AG08395 (cell line): ENCODE measurements around the gene DTNBP1.
"Not testable (repeated sequence)": the region's sequence is repeated elsewhere in the genome, so short reads cannot be mapped to it uniquely, and the experiment has no call there.

ENCODE experiments used
- DNase-seq: peaks from one replicate; pipeline ENCODE4 v3.0.0; 2012; ENCODE audit warnings: mixed read lengths, low spot score

DTNBP1 gene

DNA sequence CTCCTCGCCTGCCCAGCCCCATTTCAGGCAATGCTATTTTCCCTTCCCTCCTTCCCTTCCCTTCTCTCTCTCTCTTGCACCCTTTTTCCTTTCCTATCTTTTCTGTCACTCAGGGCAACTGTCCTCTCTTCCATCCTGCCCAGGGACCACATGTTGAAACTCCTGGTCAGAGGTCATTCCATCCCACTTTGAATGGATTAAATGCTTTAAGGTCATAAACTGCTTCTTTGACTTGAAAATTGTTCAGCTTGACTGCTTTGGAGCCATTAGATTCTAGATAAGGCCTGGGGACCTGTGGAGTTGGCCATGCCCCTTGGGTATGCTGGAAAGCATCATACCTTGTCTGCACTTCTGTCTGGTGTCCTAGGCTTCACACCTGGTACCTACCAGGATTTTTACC is 106.1 kb downstream of the DTNBP1 start:
- DNase-seq, result no peak

DNA sequence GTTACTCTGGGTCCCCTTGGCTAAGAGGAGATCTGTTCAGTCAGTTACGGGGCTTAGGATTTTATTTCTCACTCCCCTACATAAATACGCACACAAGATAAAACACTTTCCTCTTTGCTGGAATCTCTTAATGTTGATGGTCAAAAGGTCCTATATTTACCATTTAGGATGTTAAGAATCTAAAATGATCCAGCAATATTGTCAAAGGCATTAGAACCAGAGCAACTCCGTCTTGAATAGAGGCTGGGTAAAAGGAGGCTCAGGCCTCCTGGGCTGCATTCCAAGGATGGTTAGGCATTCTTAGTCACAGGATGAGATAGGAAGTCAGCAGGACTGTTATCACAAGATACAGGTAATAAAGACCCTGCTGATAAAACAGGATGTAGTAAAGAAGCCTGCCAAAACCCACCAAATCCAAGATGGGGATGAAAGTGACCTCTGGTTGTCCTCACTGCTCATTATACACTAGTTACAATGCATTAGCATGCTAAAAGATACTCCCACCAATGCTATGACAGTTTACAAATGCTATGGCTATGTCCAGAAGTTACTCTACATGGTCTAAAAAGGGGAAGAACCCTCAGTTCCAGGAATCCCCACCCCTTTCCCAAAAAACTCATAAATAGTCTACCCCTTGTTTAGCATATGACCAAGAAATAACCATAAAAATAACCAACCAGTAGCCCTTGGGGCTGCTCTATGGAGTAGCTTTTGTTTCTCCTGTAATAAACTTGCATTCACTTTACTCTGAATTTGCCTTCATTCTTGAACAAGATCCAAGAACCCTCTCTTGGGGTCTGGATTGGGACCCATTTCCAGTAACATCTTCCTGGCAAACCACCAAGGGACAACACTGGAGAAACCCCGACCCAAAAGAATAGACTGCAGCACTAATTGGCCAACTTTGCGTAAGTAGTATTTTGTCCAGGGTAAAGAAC is 107.5 kb downstream of the DTNBP1 start:
- no peak for DNase-seq

DNA sequence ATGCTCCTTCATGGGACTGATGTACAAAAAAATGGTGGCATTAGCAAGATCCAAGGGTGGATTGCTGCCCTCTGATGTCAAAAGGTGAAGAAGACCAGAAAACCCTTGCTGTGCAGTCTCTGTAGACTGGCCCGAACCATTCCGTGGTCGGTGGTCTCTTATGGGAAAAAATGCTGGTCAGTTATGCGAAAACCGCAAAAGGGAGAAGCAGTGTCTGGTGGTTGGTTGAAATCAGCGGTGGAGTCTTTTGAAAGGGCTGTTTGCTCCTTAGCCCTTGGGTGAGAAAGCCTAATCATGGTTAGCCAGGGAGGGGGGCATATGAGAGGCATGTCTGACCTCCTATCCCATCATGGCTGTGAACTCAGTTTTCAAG is 108.1 kb downstream of the DTNBP1 start:
- no peak for DNase-seq

DNA sequence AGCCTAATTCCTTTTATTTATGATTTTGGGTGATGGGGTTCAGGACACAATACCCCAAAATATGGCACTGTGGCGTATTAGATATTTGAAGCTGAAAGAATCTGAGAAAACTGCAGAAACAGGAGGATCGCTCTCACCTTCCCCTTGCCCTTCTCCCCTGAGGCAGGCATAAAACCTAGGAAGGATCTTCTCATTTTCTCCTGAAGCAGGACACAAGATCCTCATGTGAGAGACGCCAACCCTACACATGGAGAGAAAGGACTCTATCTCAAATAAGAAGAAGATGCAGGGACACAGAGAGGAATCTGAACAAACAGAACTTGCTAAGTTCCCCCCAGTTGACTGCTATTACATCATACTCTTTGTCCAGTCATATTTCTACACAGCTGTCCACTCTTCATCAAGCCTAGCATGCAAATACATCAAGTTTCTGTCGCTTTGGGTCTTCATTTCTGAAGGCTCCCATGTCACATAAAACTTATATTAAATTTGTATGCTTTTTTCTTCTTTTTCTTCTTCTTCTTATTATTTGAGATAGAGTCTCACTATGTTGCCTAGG is 109.0 kb downstream of the DTNBP1 start:
- no peak for DNase-seq

DNA sequence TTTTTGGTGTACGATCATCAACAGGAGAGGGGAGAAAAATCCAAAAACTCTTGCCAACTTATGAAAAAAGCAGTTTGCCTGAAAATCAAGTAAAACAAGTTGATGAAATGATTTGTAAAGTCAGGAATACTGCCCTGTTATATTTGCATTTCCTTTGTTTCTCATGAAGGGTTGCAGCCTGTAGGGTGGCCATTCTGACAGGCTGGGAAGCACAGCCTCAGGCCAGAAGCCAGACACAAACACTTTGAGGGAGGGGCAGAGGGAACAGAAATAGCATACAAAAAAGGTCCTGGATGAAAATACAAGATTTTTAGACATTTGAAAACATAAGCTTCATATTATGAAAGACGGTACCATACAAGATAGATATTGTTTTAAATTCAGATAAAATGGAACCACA is 109.8 kb downstream of the DTNBP1 start:
- DNase-seq, result no peak

DNA sequence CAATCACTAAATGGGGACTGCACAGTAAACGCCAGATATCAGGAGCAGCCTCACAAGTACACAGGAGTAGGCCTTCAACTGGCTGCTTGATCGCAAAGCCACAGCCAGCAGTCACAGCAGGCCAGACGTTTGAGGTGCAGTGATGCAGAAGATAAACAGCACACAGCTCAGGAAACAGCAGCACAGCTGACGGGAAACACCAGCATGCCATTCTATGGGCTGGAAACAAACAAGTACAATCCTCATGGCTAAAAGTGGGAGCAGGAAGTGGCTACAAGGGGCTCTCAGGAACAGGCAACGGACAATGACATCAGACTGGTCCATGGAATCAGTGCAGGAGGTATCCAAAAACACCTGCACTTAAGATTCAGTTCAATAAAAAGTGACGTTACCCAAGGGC is 111.0 kb downstream of the DTNBP1 start:
- DNase-seq, result no peak

DNA sequence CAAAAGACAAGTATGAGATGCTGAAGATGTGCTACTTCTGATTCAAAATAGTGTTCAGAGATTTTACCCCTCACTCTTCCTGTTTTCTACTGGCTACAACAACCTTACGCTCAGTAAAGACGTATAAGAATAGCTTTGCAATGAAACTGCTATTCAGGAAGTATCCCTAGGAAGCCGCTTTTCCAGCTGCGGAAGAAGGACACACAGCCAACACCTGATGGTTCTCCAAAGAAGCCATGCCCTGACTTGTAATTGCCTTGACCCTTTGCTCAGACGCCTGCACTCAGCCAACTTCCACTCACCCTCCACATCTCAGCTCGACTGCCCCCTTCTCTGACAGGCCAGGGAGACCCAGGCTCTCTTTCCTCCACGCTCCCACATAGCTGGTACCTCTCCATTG is 111.6 kb downstream of the DTNBP1 start:
- DNase-seq, result no peak

DNA sequence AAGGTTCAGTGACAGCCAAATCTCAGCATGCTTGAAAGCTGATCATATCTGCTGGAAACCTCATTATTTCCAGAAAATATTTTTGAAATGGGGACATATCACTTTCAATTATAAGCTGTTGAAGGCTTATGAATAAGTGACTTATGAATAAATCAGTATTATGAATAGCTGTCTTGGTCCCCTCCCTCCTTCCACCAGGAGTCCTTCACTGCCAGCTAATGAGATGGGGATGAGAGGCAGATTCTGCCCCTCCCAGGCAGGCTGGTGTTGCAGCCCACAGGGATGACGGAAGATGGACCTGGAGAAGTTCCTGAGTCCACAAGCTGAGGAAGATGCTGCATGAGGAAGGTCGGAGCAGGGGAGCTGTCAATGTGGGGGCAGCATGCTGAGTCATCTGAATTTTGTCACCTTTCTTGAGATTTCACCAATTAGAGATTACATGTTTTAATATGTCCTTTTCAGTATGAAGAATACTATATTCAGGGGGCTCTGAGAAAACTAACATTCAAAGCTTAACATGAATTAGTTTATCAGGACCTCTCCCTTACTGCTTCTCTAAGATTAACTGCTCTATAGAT is 112.2 kb downstream of the DTNBP1 start:
- DNase-seq, result no peak

DNA sequence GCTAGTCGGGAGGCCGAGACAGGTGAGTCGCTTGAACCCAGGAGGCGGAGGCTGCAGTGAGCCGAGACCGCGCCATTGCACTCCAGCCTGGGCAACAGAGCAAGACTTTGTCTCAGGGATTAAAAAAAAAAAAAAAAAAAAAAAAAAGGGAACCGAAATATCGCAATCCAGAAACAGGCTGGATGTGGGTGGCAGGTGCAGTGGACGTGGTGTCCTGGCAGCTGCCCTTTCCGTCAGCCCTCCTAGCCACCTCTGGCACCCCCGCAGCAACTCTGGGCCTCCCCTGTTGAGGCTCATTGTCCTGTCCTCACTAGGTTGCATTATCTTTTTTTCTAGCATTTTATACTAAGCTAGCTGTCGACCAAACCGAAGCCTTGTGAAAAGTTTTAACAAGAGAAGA is 113.5 kb downstream of the DTNBP1 start:
- no peak for DNase-seq

DNA sequence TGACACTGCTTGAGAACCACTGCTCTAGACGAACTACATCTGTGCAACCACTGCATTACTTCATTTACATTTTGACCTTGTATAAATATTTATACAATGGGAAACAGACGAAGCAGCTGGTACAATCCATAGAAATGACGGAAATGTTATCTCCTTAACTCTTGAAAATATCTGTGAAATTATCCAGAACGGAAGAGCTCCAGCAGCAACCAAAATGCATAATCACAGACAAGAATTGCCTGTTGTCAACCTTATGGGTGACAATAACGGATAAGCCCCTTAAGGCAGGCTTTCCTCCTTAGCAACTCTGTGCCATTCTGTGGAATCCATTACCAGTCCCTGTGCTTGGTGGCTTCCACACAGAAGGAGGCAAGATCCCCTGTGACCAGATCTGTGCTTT is 115.4 kb downstream of the DTNBP1 start:
- DNase-seq, result no peak

DNA sequence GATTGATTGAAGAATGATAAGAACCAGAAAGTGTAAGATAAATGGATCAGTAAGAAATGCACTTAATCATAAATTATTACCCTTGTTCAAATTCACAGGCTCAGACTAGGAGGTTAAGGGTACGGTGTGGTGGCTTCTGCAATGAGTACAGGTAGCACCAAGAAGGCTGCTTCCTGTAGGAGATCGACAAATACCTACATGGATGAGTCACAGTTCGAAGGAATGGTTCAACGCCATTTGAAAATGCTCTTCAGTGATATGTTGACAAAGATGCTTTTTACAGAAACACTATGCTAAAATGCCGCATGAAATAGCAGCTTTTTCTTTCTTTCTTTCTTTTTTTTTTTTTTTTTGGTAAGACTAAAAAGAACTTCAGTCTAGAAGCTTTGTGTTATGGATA is 116.2 kb downstream of the DTNBP1 start:
- no peak for DNase-seq

DNA sequence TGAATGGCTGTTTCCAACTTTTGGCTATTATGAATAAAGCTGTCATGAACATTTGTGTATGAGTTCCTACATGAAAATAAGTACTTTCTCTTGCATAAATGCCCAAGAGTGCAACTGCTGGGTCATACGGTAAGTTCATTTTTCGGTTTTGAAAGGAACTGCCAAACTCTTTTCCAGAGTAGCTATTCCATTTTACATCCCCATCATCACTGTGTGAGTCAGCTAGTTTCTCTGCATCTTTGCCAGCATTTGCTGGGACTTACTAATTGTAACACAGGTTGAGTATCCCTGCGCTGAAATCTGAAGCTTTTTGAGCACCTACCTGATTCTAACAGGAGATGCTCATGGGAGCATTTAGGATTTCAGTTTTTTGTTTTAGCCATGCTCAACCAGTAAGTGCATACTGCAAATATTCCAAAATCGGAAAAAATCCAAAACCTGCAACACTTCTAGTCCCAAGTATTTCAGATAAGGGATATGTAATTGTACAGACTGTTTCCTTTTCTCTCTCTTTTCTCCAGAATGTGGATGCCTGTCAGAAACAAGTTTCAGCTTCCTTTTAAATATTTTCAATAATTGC is 118.4 kb downstream of the DTNBP1 start:
- no peak for DNase-seq

DNA sequence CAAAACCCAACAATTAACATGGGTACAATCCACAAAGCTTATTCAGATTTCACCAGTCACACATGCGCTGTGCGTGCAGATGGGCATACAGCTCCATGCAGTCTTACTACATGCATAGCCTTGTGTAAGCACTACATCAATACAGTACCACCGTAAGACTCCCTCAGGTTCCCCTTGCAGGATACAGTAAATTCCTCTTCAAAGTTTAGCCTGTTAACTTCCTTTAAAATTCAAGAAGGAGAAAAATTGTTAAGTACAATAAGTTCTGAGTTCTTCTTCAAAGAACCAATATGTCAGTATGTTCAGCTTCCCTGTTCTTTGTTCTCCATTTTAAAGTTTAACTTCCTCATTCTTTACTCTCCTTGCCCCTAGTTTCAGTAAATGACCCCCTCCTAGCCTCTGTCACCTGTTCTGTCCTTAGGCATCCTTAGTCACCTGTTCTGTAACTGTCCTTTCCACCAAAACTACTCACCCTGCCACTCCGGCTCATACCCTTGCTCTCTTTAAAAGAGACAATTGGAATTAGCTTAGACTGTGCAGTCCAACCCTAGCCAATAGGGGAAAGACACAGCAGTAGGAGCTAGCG is 119.4 kb downstream of the DTNBP1 start:
- DNase-seq, result not testable (repeated sequence)

DNA sequence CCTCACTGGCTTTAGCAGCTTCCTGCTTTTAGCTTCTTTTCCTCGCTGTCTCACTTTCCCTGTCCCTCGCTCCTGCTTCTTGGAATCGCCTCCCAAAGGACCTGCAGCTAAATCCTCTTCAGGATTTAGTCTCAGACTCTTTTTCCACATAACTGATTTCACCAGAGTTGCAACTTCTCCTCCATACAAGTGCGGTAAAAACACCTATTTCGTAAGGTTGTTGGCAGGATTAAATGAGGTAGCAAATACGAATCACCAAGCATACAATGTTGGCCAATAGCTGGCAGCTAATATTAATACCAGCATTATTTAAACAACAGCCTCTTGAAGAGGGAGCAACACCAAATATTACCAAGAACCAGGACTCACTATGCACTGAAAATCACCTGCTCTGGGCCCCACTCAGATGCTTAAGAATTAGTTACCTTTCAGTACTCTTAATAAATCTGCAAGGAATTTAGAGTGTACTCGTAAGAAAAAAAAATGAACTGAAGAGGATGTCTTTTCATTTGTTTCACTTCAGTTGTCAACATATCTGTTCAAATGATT is 123.0 kb downstream of the DTNBP1 start:
- DNase-seq, result no peak

DNA sequence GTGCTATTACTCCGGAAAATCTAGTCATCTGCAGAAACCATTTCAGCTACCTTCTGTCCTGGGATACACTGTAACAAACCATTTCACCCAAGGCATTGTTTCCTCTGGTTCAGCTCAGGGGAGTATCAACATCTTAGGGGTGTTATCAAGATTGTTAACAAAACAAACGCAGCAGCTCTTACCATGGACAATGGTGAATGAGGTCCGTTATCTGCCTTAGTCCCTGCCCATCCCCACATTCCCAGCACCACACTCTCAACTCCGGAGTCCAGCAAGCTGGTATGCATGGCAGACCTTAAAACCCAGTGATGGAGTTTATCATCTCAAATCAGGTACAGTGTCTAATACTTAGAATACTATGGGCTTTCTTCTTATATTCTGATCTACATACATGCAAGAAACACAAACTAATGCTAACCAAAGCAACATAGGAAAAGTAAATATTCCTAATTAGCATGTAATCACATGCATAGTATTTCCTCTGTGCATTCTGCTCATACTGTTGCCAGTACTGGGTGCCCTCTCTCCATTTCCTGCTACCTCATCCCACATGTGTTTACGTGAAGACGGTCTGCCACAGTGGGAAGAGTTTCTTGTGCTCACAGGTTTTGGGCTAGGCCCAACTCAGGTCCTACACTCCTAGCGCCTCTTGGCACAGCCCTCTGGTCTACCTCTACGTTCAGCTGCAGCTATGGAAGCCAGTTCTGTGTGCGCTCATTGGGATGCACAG is 123.9 kb downstream of the DTNBP1 start:
- no peak for DNase-seq

DNA sequence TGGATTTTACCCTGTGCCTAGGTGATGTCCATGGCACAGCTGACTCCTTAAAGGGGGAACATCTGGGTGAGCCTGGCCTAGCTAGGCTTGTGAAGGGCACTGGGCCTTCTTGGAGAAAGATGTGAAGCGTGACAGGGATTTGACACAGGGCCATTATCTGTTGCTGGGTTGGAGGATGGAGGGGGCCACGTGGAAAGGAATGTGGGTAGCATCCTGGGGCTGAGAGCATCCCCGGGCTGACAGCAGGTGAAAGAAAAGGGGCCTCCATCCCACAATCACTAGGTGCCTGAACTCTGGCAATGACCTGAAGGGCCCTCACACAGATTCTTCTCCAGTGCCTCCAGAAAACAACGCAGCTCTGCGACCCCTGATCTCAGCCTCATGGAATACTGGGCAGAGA is 124.7 kb downstream of the DTNBP1 start:
- DNase-seq, result no peak

DNA sequence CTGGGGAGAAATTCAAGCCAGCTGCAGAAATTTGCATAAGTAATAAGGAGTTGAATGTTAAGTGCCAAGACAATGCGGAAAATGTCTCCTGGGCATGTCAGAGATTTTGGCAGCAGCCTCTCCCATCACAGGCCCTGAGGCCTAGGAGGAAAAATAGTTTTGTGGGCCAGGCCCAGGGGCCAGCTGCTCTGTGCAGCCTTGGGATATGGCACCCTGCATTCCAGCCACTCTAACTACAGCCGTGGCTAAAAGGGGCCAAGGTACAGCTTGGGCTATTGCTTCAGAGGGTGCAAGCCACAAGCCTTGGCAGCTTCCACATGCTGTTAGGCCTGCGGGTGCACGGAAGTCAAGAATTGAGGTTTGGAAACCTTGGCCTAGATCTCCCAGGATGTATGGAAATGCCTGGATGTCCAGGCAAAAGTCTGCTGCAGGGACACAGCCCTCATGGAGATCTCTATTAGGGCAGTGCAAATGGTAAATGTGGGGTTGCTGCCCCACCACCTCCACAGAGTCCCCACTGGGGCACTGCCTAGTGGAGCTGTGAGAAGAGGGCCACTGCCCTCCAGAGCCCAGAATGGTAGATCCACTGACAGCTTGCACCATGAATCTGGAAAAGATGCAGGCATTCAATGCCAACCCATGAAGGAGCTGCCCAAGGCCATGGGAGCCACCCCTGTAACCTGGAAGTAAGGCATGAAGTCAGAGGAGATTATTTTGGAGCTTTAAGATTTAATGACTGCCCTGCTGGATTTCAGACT is 126.5 kb downstream of the DTNBP1 start:
- DNase-seq, result no peak

DNA sequence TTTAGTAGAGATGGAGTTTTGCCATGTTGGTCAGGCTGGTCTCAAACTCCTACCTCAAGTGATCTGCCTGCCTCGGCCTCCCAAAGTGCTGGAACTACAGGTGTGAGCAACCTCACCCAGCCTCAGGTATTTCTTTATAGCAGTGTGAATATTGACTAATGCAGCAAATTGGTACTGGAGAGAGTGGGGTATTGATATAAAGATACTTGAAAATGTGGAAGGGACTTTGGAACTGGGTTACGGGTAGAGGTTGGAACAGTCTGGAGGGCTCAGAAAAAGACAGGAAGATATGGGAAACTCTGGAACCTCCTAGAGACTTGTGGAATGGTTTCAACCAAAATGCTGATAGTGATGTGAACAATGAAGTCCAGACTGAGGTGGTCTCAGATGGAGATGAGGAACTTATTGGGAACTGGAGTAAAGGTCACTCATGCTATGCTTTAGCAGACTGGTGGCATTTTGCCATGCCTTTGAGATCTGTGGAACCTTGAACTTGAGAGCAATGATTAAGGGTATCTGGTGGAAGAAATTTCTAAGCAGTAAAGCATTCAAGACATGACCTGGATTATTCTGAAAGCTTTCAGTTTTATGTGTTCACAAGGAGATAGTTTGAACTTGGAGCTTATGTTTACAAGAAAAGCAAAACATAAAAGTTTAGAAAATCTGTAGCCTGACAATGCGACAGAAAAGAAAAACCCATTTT is 127.2 kb downstream of the DTNBP1 start:
- DNase-seq, result no peak

DNA sequence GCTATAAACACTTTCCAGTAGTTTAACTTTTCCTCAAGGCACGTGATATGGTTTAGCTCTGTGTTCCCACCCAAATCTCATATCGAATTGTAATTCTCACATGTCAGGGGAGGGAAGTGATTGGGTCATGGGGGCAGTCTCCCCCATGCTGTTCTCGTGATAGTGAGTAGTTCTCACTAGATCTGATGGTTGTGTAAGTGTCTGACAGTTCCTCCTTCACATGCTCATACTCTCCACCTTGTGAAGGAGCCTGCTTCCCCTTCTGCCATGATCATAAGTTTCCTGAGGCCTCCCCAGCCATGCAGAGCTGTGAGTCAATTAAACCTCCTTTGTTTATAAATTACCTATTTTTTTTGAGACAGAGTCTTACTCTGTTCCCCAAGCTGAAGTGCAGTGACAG is 127.9 kb downstream of the DTNBP1 start:
- no peak for DNase-seq

DNA sequence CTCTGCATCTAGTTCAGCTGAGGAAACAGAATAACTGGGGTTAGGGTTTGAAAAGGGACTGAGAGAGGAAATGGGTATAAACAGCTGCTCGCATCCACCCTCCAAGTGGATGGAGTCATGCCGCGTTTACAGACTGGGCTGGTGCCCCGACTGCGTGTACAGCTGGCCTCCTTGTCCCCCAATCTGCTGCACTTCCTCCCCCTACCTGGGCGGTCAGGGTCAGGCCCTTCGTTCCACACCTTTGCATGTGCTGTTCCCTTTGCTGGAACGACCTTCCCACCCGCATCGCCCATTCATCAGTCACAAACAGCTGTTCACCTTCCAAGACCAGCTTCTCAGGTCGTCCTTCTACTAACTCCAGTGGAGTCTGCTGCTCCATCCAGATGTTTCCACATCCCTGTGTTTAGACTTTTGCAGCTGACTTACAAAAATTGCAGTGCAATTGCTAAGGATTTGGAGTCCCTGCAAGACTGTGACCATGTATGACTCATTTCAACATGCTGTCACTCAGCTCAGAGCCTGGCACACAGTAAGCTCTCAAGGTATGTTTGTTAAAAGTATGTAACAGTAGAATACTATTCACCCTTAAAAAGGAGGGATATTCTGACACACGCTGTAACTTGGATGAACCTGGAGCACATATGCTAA is 129.3 kb downstream of the DTNBP1 start:
- DNase-seq, result no peak
